Esophagus muscularis mucosa (tissue), 4 donors: ENCODE data around the gene DEPP1.

Experiments
- CTCF ChIP-seq, 3 experiments: fragments of 200-600 bp in 2 of 3; fragments of 450-650 bp in 1 of 3; sonication (generic) in 2 of 3; IDR thresholded peaks; one replicate each; pipeline ENCODE4 v1.5.1; 2017 to 2019; ENCODE audit warnings: antibody characterized with exemption in 3 of 3, mild to moderate bottlenecking in 2 of 3, moderate library complexity in 1 of 3
- EP300 ChIP-seq: sonication (generic); formaldehyde crosslinking; IDR thresholded peaks from one replicate; pipeline ENCODE4 v1.6.1; 2017; ENCODE audit warnings: antibody characterized with exemption
- POLR2A ChIP-seq: fragments of 450-650 bp; IDR thresholded peaks from one replicate; pipeline ENCODE4 v1.6.1; 2017; ENCODE audit warnings: antibody characterized with exemption, moderate library complexity, mild to moderate bottlenecking, low read depth
- POLR2AphosphoS5 ChIP-seq, 2 donors: sonication (generic); formaldehyde crosslinking; IDR thresholded peaks; one replicate each; pipeline ENCODE4 v1.6.1; 2017; ENCODE audit warnings: antibody characterized with exemption in 2 of 2

GRCh38 chr10:44995914-44996669 is 17.5 kb upstream of the DEPP1 start:
- TF ChIP-seq CTCF (IDR thresholded peaks at IDR 0.05) (no peak), EP300 (peak; percentile 0), POLR2A (no peak), POLR2AphosphoS5 (IDR thresholded peaks at IDR 0.05) (peak; percentile 69 to 89)
